ENCODE measurements around the gene HPSE2. TPM values are rescaled to one million over a fixed set of nuclear protein-coding genes. Genes with fewer than 3 reads are reported as not detected.

The HPSE2 gene
- total RNA-seq, 2 donors from 2014 or later: 1.0 to 1.8 TPM

- Histone ChIP-seq H3K27ac (no peak overlapping the region), H3K9me3 (no peaks in the 10 kb centered on the region), H3K27me3 (no peaks in the 10 kb centered on the region), H3K9ac (ENCODE audit: low read depth in 2 of 2, low read length in 2 of 2) (no peak overlapping the region), H3K4me3 (no peak overlapping the region), H3K4me1 (no peaks in the 10 kb centered on the region), H3K36me3 (peaks cover 23% of the 10 kb centered on the region)
- intact Hi-C loops (cut with DNase I): no loop called here
- no peak for DNase-seq
- TF ChIP-seq CTCF (IDR thresholded peaks at IDR 0.05): no peak
These were observed 803.3 kb downstream of the HPSE2 start for GRCh38 chr10:98432330-98432729.

GRCh38 chr10:98431016-98431415 lies 804.6 kb downstream of the HPSE2 start:
- no peaks in the 10 kb centered on the region for H3K9me3 ChIP-seq
- H3K4me3 ChIP-seq: no peak overlapping the region
- H3K27ac ChIP-seq: no peak overlapping the region
- H3K9ac ChIP-seq (ENCODE audit: low read depth in 2 of 2, low read length in 2 of 2): no peak overlapping the region
- H3K36me3 ChIP-seq: peaks cover 25% of the 10 kb centered on the region
- intact Hi-C loops (cut with DNase I): no loop called here
- no peaks in the 10 kb centered on the region for H3K27me3 ChIP-seq
- H3K4me1 ChIP-seq: no peaks in the 10 kb centered on the region
- DNase-seq: no peak
- TF ChIP-seq CTCF (IDR thresholded peaks at IDR 0.05): no peak

DNA sequence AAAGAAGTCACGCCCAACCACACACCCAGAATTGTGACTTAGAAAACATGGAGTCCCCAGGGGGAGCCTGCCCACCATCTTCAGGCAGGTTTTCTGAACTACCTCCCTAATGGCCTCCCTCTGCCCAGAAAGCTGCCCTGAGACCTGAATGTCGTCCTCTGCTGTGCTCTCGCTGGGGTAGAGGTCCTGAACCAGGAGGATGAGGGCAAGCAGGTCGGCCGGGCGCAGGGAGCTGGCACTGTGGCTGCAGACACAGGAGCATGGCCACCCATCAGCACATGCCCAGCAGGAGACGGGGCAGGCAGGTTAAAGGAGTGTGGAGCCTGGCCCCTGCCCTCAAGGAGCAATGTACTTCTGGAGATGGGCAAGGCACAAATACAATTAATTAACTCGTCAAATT lies 805.2 kb downstream of the HPSE2 start:
- Histone ChIP-seq H3K36me3 (peaks cover 21% of the 10 kb centered on the region), H3K4me3 (no peak overlapping the region), H3K27ac (no peak overlapping the region), H3K9me3 (no peaks in the 10 kb centered on the region), H3K9ac (ENCODE audit: low read depth in 2 of 2, low read length in 2 of 2) (no peak overlapping the region), H3K27me3 (no peaks in the 10 kb centered on the region), H3K4me1 (no peaks in the 10 kb centered on the region)
- TF ChIP-seq CTCF (IDR thresholded peaks at IDR 0.05): no peak
- intact Hi-C loops (cut with DNase I): no loop called here
- no peak for DNase-seq

DNA sequence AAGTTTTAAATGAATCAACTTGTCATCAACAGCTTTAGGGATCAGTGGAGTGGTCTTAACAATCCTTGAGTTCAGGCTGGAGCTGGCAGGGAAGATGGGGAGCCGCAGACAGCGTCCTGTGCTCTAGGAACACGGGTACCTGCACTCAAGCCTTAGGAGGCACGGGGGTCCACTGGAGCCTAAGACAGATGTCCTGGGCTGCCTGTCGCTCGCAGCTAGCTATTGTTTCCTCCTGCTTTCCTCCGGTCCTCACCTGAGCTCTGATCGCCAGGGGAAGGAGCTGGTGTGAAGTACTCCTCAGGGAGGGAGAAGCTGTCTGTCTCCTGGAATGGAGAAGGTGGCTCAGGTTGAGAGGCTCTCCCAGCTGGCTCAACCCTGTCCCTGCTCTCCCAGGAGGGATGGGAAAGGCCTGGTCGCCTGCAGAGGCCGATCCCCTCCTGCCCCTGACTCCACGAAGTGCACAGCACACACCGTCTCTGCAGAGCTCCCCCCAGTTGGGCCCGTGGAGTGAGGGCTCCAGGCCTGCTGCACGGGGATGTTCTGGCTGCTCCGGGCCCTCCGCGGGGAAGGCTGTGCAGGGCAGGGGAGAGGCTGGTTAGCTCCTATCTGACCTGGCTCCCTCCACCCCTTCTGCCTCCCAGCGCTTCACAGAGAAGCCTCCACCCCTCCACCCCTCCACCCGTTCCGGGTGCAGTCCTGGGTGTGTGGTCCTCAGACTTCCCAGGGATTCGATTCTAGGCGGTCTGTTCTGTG lies 806.2 kb downstream of the HPSE2 start:
- Histone ChIP-seq H3K4me1 (no peaks in the 10 kb centered on the region), H3K36me3 (peaks cover 15% of the 10 kb centered on the region), H3K27ac (no peak overlapping the region), H3K9me3 (no peaks in the 10 kb centered on the region), H3K9ac (ENCODE audit: low read depth in 2 of 2, low read length in 2 of 2) (no peak overlapping the region), H3K27me3 (no peaks in the 10 kb centered on the region), H3K4me3 (no peak overlapping the region)
- intact Hi-C loops (cut with DNase I): no loop called here
- no peak for TF ChIP-seq CTCF (IDR thresholded peaks at IDR 0.05)
- DNase-seq: no peak

- H3K36me3 ChIP-seq: peaks cover 10% of the 10 kb centered on the region
- no peaks in the 10 kb centered on the region for H3K4me1 ChIP-seq
- intact Hi-C loops (cut with DNase I): no loop called here
- DNase-seq: no peak
- H3K27me3 ChIP-seq: no peaks in the 10 kb centered on the region
- TF ChIP-seq CTCF (IDR thresholded peaks at IDR 0.05): no peak
- H3K9me3 ChIP-seq: no peaks in the 10 kb centered on the region
- H3K9ac ChIP-seq (ENCODE audit: low read depth in 2 of 2, low read length in 2 of 2): no peak overlapping the region
- no peak overlapping the region for H3K4me3 ChIP-seq
- H3K27ac ChIP-seq: no peak overlapping the region
These were observed 808.6 kb downstream of the HPSE2 start for GRCh38 chr10:98427011-98427515.

All from colonic mucosa (tissue), 4 donors.